ENCODE results near the gene CARM1.

DNA sequence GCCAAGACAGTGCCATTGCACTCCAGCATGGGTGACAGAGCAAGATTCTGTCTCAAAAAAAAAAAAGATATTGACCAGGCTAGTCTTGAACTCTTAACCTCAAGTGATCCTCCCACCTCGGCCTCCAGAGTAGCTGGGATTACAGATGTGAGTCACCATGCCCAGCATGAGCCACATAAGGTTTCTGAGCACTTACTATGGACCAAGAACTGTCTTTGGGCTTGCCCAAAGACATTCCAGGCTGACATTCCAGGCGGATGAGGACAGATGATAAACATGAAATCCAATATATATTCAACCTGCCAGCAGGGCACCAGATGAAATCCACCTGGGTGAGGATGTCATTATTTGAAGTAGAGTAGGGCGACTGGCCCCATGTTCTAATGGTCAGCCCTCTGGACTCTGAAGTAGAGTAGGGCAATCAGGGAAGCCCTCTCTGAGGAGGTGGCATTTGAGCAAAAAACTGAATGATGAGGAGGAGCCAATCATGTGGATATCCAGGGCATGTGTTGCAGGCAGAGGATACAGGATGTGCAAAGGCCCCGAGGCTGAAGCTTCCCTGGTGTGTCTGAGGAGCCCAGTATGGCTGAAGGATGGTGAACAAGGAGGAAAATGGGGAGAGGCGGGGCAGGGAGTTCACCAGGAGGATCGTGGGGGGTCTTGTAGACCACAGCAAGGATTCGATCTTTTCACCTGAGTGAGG, 19.1 kb upstream of the CARM1 start:
- TF ChIP-seq, protein P1, sequence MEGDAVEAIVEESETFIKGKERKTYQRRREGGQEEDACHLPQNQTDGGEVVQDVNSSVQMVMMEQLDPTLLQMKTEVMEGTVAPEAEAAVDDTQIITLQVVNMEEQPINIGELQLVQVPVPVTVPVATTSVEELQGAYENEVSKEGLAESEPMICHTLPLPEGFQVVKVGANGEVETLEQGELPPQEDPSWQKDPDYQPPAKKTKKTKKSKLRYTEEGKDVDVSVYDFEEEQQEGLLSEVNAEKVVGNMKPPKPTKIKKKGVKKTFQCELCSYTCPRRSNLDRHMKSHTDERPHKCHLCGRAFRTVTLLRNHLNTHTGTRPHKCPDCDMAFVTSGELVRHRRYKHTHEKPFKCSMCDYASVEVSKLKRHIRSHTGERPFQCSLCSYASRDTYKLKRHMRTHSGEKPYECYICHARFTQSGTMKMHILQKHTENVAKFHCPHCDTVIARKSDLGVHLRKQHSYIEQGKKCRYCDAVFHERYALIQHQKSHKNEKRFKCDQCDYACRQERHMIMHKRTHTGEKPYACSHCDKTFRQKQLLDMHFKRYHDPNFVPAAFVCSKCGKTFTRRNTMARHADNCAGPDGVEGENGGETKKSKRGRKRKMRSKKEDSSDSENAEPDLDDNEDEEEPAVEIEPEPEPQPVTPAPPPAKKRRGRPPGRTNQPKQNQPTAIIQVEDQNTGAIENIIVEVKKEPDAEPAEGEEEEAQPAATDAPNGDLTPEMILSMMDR (IDR thresholded peaks at IDR 0.05): no peak
- TF ChIP-seq POLR2A (IDR thresholded peaks at IDR 0.05) (no peak), POLR2AphosphoS5 (IDR thresholded peaks at IDR 0.05) (no peak)

All from stomach (tissue), 4 donors.